Measurements from ENCODE around the gene NMUR2.

GRCh38 chr5:152376886-152377285 is 28.2 kb downstream of the NMUR2 start:
- TF ChIP-seq CTCF (IDR thresholded peaks at IDR 0.05; ENCODE audit: low read depth, low read length, poor library complexity, severe bottlenecking) (no peak), EZH2phosphoT487 (IDR thresholded peaks at IDR 0.05; ENCODE audit: borderline replicate concordance, low read length) (no peak)
